Panc1 (cell line): ENCODE data around the gene DUSP18. TPM values are rescaled to one million over a fixed set of nuclear protein-coding genes. Genes with fewer than 3 reads are reported as not detected.
"Not testable (repeated sequence)": the region's sequence is repeated elsewhere in the genome, so short reads cannot be mapped to it uniquely, and the experiment has no call there.

Experiments
- ATAC-seq: fragments of 200-7000 bp; cut with Tn5 transposase; 2 replicates; pipeline ENCODE4 v1.9.1; 2020; ENCODE audit warnings: mild to moderate bottlenecking, moderate library complexity
- BruUV-seq: library from RNA; stranded (reverse); fragments of 400-500 nt; replicated peaks from 2 replicates; lab custom pipeline; 2021; lab: Mats Ljungman, UMichigan
- CTCF ChIA-PET: fragments of 300-600 bp; sonication (Branson Sonifier 250); formaldehyde crosslinking; loops from one replicate; lab custom pipeline; 2022; ENCODE audit warnings: antibody characterized with exemption; lab: Charles Lee
- POLR2A ChIA-PET: fragments of 300-600 bp; sonication (Branson Sonifier 250); formaldehyde crosslinking; loops from one replicate; lab custom pipeline; 2022; ENCODE audit warnings: antibody characterized with exemption; lab: Charles Lee
- DNase-seq: peaks from one replicate; pipeline ENCODE4 v3.0.0-alpha.2; 2010; ENCODE audit warnings: low read depth, low spot score
- H3K27ac ChIP-seq: 2 replicates; pipeline ENCODE4 v1.5.1; 2011; ENCODE audit warnings: mild to moderate bottlenecking, low read length, inconsistent platforms
- H3K27me3 ChIP-seq: fragments of 200-500 bp; sonication (Bioruptor generic); 2 replicates; pipeline ENCODE4 v1.6.0; 2014; ENCODE audit warnings: low read length, inconsistent platforms; ENCODE audit not compliant: control insufficient read depth, insufficient read depth
- H3K36me3 ChIP-seq: fragments of 200-500 bp; sonication (Bioruptor generic); 2 replicates; pipeline ENCODE4 v1.5.1; 2014; ENCODE audit warnings: inconsistent platforms, mild to moderate bottlenecking, low read length, moderate library complexity; ENCODE audit not compliant: control insufficient read depth, insufficient read depth
- H3K4me1 ChIP-seq: 2 replicates; pipeline ENCODE4 v1.5.1; 2011; ENCODE audit warnings: inconsistent platforms, mild to moderate bottlenecking, low read length, moderate library complexity; ENCODE audit not compliant: control insufficient read depth, insufficient read depth
- H3K4me3 ChIP-seq, 2 experiments: 2 replicates each; pipeline ENCODE4 v1.5.1; 2011 to 2012; ENCODE audit warnings: low read depth in 2 of 2, low read length in 2 of 2, mild to moderate bottlenecking in 2 of 2, inconsistent platforms in 1 of 2, moderate library complexity in 1 of 2
- H3K9me3 ChIP-seq: fragments of 200-500 bp; sonication (Bioruptor generic); 2 replicates; pipeline ENCODE4 v1.5.1; 2014; ENCODE audit warnings: low read depth, mild to moderate bottlenecking, inconsistent platforms, low read length, moderate library complexity; ENCODE audit not compliant: control insufficient read depth, insufficient read depth
- CTCF ChIP-seq: fragments of 450-650 bp; IDR thresholded peaks from 2 replicates; pipeline ENCODE4 v1.5.1; 2017; ENCODE audit warnings: mild to moderate bottlenecking
- POLR2AphosphoS5 ChIP-seq: IDR thresholded peaks from 2 replicates; pipeline ENCODE4 v1.6.1; 2012; ENCODE audit warnings: mild to moderate bottlenecking, low read depth, low read length, moderate library complexity
- REST ChIP-seq, 2 experiments: IDR thresholded peaks; 2 replicates each; pipeline ENCODE4 v1.6.1; 2011 to 2012; ENCODE audit warnings: low read depth in 2 of 2, control low read depth in 1 of 2, low read length in 1 of 2, mild to moderate bottlenecking in 1 of 2, moderate library complexity in 1 of 2; ENCODE audit not compliant: insufficient read depth in 1 of 2
- SIN3A ChIP-seq: IDR thresholded peaks from 2 replicates; pipeline ENCODE4 v1.6.1; 2012; ENCODE audit warnings: low read depth, mild to moderate bottlenecking, low read length, moderate library complexity, borderline replicate concordance; ENCODE audit not compliant: insufficient read depth
- TCF7L2 ChIP-seq: IDR thresholded peaks from 2 replicates; pipeline ENCODE4 v1.6.1; 2011; ENCODE audit warnings: mild to moderate bottlenecking, low read depth, low read length, inconsistent platforms
- in situ Hi-C: cut with HindIII; loops from 2 replicates; pipeline ENCODE4 v1.10.0; 2016; ENCODE audit warnings: low sequenced_read_pairs, low pct_unique_long_range_greater_than_20kb
- intact Hi-C: fragments of 100-400 bp; cut with micrococcal nuclease; formaldehyde crosslinking; loops from one replicate; pipeline ENCODE4 v1.10.0; 2022; ENCODE audit not compliant: unreplicated experiment
- total RNA-seq: library from RNA; stranded (reverse); gene quantifications from one replicate; pipeline ENCODE4 v1.2.1, GENCODE V29; 2021; ENCODE audit not compliant: unreplicated experiment

Gene DUSP18
- total RNA-seq, 1 experiment from 2014 or later, result 15.4 TPM

GRCh38 chr22:30626413-30626812 is 41.3 kb downstream of the DUSP18 start:
- TF ChIP-seq POLR2AphosphoS5, result no peak
- POLR2A ChIA-PET, result no interaction called here
- Histone ChIP-seq H3K27ac (no peak overlapping the region), H3K4me3 (no peak overlapping the region), H3K4me1 (no peaks in the 10 kb centered on the region), H3K36me3 (no peaks in the 10 kb centered on the region), H3K27me3 (no peaks in the 10 kb centered on the region), H3K9me3 (no peaks in the 10 kb centered on the region)
- no peak for ATAC-seq
- BruUV-seq, result no TSS peak
- DNase-seq, result no peak
- CTCF ChIA-PET, result interaction anchor here (0.5 to 0.6 kb wide), 2 partner anchors 8 to 337 kb away, joined by 3 read pairs; partner anchors contain the start of gene CASTOR1
- intact Hi-C loops (no loop called here), in situ Hi-C loops (no loop called here)

GRCh38 chr22:30619909-30620308 is 47.8 kb downstream of the DUSP18 start:
- in situ Hi-C loops, POLR2A ChIA-PET, CTCF ChIA-PET: not testable (repeated sequence)

GRCh38 chr22:30617819-30618218 is 49.9 kb downstream of the DUSP18 start:
- intact Hi-C loops, result no loop called here
- ATAC-seq, result no peak
- BruUV-seq, result no TSS peak
- no peaks in the 10 kb centered on the region for H3K36me3 ChIP-seq
- no peak overlapping the region for H3K4me3 ChIP-seq
- ChIA-PET CTCF (no interaction called here), POLR2A (interaction anchor here (0.6 kb wide), 1 partner anchor 113 kb away, joined by 5 read pairs; no protein-coding TSS in a partner anchor)
- in situ Hi-C loops, result no loop called here
- no peak for TF ChIP-seq TCF7L2
- no peak for TF ChIP-seq SIN3A
- no peak for TF ChIP-seq POLR2AphosphoS5
- no peak for TF ChIP-seq REST (IDR thresholded peaks at IDR 0.05; ENCODE audit: insufficient read depth in 1 of 2, low read depth in 2 of 2, low read length in 1 of 2)
- TF ChIP-seq CTCF, result no peak
- no peak for DNase-seq
- no peaks in the 10 kb centered on the region for H3K27me3 ChIP-seq
- no peaks in the 10 kb centered on the region for H3K9me3 ChIP-seq
- H3K27ac ChIP-seq, result no peak overlapping the region
- H3K4me1 ChIP-seq, result no peaks in the 10 kb centered on the region

More at GRCh38 chr22:30619909-30620308, 47.8 kb downstream of the DUSP18 start:
- H3K9me3 ChIP-seq, H3K27ac ChIP-seq, H3K4me1 ChIP-seq, H3K27me3 ChIP-seq, BruUV-seq, H3K36me3 ChIP-seq, intact Hi-C loops, ATAC-seq, H3K4me3 ChIP-seq, DNase-seq: not testable (repeated sequence)
